ENCODE results near the gene CHRNB4.

DNA sequence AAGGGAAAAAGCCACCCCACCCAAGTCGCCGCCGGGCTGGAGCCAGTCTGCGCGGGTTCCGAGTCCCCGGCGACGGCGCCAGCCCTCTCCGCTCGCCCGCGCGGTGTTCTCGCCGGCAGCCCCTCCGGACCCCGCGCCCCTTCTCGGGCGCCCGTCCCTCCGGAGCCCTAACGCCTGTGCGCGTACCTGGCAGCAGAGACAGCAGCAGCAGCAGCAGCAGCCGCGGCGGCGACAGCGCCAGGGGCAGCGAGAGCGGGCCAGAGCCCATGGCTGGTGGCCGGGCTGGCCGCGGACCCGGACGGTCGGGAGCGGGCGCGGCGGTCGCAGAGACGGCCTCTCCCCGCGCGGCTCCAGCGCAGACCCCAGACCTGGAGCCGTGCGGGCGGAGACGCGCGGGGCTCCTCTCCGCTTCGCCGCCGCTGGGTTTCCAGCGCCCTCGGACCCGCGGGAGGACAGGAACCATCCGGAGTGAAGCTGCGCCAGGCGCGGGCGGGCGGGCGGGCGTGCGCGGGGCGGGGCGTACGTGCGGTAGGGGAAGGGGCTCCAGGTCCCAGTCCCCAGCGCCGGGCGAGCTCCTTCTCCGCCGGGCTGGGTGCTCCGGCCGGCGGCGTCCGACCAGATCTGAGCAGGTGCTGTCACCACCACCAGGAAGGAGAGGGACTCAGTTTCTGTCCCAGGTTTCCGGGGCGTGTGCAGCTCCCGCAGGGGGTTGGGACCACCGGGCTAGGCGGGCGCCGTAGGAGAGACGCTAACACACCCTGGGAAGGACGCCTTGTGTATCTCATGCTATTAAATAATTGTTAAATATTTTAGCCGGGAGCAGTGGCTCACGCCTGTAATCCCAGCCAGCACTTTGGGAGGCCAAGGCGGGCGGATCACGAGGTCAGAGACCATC is 20.2 kb downstream of the CHRNB4 start, which contains the start of gene CHRNA3:
- no peak for TF ChIP-seq EP300 (IDR thresholded peaks at IDR 0.05)
- TF ChIP-seq, protein P1, sequence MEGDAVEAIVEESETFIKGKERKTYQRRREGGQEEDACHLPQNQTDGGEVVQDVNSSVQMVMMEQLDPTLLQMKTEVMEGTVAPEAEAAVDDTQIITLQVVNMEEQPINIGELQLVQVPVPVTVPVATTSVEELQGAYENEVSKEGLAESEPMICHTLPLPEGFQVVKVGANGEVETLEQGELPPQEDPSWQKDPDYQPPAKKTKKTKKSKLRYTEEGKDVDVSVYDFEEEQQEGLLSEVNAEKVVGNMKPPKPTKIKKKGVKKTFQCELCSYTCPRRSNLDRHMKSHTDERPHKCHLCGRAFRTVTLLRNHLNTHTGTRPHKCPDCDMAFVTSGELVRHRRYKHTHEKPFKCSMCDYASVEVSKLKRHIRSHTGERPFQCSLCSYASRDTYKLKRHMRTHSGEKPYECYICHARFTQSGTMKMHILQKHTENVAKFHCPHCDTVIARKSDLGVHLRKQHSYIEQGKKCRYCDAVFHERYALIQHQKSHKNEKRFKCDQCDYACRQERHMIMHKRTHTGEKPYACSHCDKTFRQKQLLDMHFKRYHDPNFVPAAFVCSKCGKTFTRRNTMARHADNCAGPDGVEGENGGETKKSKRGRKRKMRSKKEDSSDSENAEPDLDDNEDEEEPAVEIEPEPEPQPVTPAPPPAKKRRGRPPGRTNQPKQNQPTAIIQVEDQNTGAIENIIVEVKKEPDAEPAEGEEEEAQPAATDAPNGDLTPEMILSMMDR (IDR thresholded peaks at IDR 0.05): no peak
